Mucosa of descending colon (tissue), 3 donors: ENCODE results near the gene MYO18B. TPM values are rescaled to one million over a fixed set of nuclear protein-coding genes. Genes with fewer than 3 reads are reported as not detected.

Source experiments
- ATAC-seq: fragments of 200-7000 bp; cut with Tn5 transposase; one replicate; pipeline ENCODE4 v1.9.1; 2020; ENCODE audit warnings: mild to moderate bottlenecking, moderate library complexity
- DNase-seq, 3 donors: peaks; one replicate each; pipeline ENCODE4 v3.0.0-alpha.2; 2020
- H3K36me3 ChIP-seq: fragments of 200-600 bp; one replicate; pipeline ENCODE4 v1.8.0; 2021; ENCODE audit warnings: low read depth, mild to moderate bottlenecking
- H3K4me1 ChIP-seq: fragments of 200-600 bp; one replicate; pipeline ENCODE4 v1.8.0; 2021; ENCODE audit warnings: low read depth, mild to moderate bottlenecking
- H3K4me3 ChIP-seq: fragments of 200-600 bp; one replicate; pipeline ENCODE4 v1.8.0; 2021; ENCODE audit warnings: mild to moderate bottlenecking
- H3K9me3 ChIP-seq: fragments of 200-600 bp; one replicate; pipeline ENCODE4 v1.8.0; 2021; ENCODE audit warnings: mild to moderate bottlenecking
- intact Hi-C, 2 donors: fragments of 100-400 bp; cut with DNase I in 1 of 2; cut with micrococcal nuclease in 1 of 2; formaldehyde crosslinking; loops; one replicate each; pipeline versions ENCODE4 v1.11.0 to v1.11.1; 2022; cut with DNase I, micrococcal nuclease
- total RNA-seq, 3 donors: library from RNA; stranded (reverse); fragmentation: NEBNext Ultra II Directional in 2 of 3; extraction: Animal tissue kit (Norgen Biotek cat#: 25700) in 2 of 3; gene quantifications; one replicate each; pipeline versions ENCODE4 v1.2.1 to v1.2.4, GENCODE V29; 2021 to 2023
- TF ChIP-seq, protein P1 (sequence below): fragments of 200-600 bp; IDR thresholded peaks from one replicate; pipeline ENCODE4 v1.8.0; 2022; ENCODE audit warnings: antibody characterized with exemption, mild to moderate bottlenecking
- donor health status: DM: no; HTN: no; CAD: no; lungs with moderate emphysema.
- donor health status: DM: no; HTN: no; CAD: no.
- donor health status: DM: no; HTN: yes; CAD: no.

The MYO18B gene
- total RNA-seq, 3 donors from 2014 or later, result 0.03 to 0.17 (median 0.12) TPM

DNA sequence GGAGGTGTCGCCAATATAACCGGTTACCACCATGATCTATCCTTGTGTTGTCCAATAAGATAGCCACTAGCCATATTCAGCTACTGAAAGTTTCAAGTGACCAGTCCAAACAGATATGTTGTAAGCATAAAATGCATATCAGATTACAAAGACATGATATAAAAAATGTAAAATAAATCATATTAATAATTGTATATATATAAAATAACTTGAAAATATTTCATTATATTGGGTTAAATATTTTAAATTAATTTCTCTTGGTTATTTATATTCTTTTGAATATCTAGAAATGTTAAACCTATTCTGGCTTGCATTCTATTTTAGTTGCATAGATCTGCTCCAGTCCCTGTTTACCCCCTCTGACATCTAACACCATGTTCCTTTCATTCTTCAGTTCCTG is 305.5 kb downstream of the MYO18B start:
- no peaks in the 10 kb centered on the region for H3K4me1 ChIP-seq
- no peaks in the 10 kb centered on the region for H3K9me3 ChIP-seq
- H3K36me3 ChIP-seq, result no peaks in the 10 kb centered on the region
- intact Hi-C loops, result no loop called here
- ATAC-seq, result no peak
- no peak overlapping the region for H3K4me3 ChIP-seq
- TF ChIP-seq, protein P1, sequence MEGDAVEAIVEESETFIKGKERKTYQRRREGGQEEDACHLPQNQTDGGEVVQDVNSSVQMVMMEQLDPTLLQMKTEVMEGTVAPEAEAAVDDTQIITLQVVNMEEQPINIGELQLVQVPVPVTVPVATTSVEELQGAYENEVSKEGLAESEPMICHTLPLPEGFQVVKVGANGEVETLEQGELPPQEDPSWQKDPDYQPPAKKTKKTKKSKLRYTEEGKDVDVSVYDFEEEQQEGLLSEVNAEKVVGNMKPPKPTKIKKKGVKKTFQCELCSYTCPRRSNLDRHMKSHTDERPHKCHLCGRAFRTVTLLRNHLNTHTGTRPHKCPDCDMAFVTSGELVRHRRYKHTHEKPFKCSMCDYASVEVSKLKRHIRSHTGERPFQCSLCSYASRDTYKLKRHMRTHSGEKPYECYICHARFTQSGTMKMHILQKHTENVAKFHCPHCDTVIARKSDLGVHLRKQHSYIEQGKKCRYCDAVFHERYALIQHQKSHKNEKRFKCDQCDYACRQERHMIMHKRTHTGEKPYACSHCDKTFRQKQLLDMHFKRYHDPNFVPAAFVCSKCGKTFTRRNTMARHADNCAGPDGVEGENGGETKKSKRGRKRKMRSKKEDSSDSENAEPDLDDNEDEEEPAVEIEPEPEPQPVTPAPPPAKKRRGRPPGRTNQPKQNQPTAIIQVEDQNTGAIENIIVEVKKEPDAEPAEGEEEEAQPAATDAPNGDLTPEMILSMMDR, result no peak
- DNase-seq, result no peak

DNA sequence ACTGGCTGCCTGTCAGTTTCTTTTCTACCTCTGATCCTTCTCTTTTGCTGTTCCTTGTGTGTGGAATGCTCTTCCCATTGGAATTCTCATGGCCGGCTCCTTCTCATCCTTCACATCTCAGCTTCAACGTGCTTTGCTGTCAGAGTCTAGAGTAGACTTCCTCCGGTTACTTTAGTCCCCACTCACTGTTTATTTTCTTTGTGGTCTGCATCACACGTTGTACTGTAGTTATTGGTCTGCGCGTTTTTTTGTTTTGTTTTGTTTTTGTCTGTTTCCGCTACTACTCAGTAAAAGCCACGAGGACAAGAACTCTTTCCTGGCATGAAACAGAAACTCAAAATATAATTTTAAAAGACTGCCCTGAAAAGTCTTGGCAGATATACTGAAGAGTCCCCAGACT is 305.9 kb downstream of the MYO18B start:
- no peaks in the 10 kb centered on the region for H3K4me1 ChIP-seq
- TF ChIP-seq, protein P1, result no peak
- no peak for DNase-seq
- no peak for ATAC-seq
- intact Hi-C loops, result no loop called here
- no peaks in the 10 kb centered on the region for H3K9me3 ChIP-seq
- H3K36me3 ChIP-seq, result no peaks in the 10 kb centered on the region
- H3K4me3 ChIP-seq, result no peak overlapping the region

DNA sequence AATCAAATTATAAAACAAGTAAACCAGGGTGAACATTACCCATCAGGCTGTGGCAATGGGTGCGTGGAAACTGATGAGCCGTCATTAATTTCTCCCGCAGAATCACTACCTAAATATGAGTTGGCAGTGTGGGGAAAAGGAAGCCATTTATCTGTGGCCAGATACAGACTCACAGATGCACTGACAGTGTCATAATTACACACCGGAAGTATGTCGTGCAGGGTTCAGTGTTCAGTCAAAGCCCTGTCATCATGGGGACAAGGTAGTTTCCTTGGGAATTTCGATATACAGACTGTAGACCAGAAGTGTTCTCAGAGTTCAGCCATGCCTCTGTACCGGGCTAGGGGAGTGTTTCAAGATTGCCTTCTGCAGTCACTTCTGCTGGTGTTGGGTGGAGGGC is 308.1 kb downstream of the MYO18B start:
- Histone ChIP-seq H3K9me3 (no peaks in the 10 kb centered on the region), H3K4me1 (no peaks in the 10 kb centered on the region), H3K36me3 (no peaks in the 10 kb centered on the region), H3K4me3 (no peak overlapping the region)
- ATAC-seq (no peak), DNase-seq (no peak)
- TF ChIP-seq, protein P1, result no peak
- intact Hi-C loops, result no loop called here

DNA sequence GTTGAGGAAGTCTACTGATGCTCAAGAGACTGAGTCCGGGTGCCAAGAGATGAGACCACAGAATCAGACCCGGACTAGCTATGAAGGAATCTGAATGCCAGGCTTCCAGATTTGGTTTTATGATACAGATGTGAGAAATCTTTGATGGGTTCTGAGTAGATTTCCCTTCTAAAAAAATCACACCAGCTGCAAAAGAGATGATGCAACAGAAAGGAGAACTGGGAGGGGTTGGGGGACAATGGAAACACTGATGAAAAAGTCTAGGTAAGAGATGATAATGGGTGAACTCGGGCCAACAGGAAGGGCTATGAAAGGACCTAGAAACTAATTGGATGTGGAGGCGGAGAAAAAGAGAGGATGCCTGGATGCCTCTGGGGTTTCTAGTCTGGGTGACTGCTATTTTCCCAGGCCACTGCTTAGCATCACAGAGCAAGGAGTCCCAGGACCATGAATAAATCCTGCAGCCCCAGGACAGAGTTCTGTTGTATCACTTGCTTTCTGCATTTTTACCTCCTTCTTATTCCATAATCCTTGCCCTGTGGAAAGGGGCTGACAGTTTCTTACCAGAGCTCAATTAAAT is 311.8 kb downstream of the MYO18B start:
- H3K36me3 ChIP-seq, result no peaks in the 10 kb centered on the region
- H3K4me3 ChIP-seq, result no peak overlapping the region
- H3K9me3 ChIP-seq, result no peaks in the 10 kb centered on the region
- ATAC-seq (no peak), DNase-seq (no peak)
- intact Hi-C loops, result no loop called here
- no peaks in the 10 kb centered on the region for H3K4me1 ChIP-seq
- TF ChIP-seq, protein P1, result no peak

DNA sequence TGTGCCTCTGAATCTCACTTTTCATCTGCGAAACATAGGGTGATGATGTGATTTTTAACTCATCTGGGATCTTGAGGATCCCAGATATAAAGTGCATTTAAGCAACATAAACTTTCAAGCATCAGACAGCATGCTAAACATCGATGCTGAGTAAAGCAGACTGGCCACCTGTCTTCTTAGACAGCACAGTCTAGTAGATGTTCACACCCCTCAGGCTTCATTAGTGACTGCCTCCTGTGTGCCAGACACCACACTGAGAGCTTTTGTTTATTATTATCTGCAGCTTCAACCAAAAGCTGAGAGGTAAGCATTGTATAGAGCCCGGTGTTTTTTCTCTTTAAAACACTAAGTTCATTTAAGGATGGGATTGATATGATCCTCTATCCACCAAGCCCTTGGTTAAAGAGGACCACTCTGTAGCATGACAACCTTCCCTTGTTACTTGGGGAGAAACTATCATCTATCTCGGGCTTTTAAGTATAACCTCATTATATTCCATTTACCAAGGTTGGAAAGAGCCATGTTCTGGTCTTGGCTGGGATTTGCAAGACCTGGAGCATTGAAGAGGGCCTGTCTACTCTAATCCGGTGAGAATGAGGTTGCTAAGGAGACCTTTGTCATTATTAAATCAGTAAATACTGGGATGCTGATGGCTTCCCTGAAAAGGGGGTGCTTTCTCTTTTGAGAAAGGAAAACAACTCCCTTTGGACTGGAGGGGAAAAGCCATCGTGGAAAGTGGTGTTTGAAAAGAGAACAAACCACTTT is 313.0 kb downstream of the MYO18B start:
- ATAC-seq (no peak), DNase-seq (no peak)
- TF ChIP-seq, protein P1, result no peak
- Histone ChIP-seq H3K9me3 (no peaks in the 10 kb centered on the region), H3K36me3 (no peaks in the 10 kb centered on the region), H3K4me3 (no peak overlapping the region), H3K4me1 (no peaks in the 10 kb centered on the region)
- intact Hi-C loops, result no loop called here
